HG03064 (cell line): ENCODE results near the gene ZNF256.

Experiments used
- ATAC-seq: cut with Tn5 transposase; IDR thresholded peaks from one replicate; pipeline ENCODE4 v1.9.1; 2021; ENCODE audit warnings: low read depth; ENCODE audit not compliant: unreplicated experiment

Gene ZNF256

DNA sequence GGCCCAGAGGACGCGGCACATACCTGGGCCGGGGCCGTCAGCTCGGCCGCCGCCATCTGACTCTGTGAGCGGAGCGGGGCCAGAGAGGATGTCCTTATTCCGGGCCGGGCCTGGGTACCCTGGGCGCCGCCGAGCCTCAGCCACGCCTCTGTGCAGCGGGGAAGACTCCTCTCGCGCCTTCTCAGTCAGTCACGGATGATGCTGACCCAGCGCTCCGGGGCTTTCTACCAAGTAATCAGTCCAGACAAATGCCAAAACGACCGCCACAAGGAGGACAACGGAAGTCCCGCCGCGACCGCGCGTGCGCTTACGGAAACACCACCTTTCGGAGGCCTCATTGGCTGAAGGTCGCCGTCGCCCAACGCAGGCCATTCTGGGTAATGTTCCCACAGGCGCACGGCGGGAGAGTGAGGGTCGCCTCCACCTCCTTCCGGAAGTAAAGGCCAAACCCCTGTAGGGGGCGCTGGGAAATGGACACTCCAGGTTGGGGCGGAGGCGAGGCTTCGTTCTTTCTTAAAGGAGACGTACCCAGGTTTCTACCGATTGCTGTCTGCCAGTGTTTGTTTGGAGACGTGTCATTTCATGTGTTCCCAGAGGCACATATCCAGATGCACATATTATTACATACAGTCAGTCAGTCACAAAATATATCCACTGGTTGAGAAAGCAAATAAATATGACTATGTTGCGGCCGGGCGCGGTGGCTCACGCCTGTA is at the start of gene ZNF256:
TSS of gene ZNF256 (minus strand) at position 288 of the 716 bp plus-strand sequence. CDS start at position 56, 232 bp downstream.
- no peak for ATAC-seq

DNA sequence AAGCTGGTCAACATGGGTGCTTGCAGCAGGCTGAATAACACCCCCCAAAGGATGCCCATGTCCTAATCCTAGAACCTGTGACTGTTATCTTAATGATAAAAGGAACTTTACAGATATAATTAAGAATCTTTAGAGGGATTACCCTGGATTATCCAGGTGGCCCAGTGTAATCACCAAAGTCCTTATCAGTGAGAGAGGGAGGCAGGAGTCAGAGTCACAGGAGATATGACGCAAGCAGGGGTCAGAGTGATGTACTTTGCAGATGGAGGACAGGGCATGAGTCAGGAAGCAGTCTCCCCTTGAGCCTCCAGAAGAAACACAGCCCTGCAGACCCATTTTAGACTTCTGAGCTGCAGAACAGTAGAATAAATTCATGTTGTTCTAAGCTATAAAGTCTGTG is 45.3 kb upstream of the ZNF256 start:
- ATAC-seq, result no peak

DNA sequence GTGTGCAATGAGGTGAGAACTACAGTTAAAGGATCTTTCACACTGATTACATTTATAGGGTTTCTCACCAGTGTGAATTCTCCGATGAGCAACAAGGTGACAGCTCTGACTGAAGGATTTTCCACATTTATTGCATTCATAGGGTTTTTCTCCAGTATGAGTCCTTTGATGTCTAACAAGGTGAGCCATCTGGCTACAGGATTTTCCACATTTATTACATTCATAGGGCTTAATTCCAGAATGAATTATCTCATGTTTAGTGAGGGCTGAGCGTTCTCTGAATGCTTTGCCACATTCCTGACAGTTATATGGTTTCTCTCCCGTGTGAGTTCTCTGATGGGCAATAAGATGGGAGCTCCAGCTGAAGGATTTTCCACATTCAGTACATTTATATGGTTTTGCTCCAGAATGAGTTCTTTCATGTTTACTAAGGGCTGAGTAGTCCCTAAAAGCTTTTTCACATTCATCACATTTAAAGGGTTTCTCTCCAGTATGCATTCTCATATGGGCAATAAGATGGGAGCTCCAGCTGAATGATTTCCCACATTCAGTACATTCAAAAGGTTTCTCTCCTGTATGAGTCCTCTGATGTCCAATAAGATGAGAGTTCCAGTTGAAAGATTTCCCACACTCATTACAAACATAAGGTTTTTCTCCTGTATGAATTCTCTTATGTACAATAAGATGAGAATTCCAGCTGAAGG is 31.2 kb upstream of the ZNF256 start:
- ATAC-seq, result no peak

DNA sequence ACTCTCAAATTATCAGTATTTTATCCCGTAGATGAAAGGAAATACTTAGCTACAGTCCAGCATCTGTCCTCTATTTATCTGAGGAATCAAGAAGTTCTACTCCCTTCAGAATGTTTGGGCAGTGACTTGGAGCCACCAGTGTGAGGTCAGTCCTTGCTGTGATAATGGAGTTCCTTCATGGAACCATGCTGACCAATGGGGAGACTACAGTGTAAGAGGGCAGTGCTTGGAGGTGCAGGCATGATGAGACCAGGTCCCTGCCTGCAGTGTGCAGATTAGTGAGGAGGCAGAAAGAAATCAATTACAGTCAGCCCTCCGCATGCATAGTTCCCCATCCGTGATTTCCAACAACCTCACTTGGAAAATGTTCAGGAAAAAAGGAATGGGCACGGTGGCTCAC is 26.9 kb upstream of the ZNF256 start, which contains the start of gene C19orf18:
TSS of gene C19orf18 (minus strand) at position 101 of the 400 bp plus-strand sequence. CDS start 102 bp downstream, outside the sequence.
- ATAC-seq, result no peak

DNA sequence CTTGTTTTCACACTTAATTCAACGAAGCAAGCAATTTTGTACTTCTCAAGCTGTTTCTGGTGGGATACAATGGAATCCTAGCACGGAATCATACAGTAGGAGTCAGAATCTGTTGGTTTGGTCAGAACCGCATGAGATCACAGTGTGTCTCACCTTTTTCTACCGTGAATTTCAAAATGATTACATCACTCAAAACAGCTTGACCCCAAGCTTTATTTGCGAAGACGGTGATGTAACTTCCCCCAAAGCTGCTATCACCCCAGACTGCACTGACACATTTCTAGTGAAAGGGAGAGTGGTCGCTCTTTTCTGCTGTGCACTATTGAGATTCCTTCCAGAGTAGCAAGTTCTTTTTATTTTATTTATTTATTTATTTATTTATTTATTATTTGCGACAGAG is 17.3 kb upstream of the ZNF256 start:
- no peak for ATAC-seq

DNA sequence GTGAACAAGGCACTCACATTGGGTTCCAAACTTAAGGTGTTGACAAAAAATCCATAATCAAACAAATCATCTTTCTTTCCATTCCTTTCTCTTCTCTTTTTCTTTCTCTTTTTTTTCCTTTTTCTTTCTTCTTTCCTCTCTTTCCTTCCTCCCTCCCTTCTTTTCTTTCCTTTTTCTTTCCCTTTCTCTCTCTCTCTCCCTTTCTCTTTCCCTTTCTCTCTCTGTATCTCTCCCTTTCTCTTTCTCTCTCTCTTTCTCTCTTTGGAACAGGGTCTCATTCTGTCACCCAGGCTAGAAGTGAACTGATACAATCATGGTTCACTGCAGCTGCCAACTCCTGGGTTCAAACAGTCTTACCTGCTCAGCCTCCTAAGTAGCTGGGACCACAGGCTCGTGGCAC is 14.3 kb upstream of the ZNF256 start:
- no peak for ATAC-seq

DNA sequence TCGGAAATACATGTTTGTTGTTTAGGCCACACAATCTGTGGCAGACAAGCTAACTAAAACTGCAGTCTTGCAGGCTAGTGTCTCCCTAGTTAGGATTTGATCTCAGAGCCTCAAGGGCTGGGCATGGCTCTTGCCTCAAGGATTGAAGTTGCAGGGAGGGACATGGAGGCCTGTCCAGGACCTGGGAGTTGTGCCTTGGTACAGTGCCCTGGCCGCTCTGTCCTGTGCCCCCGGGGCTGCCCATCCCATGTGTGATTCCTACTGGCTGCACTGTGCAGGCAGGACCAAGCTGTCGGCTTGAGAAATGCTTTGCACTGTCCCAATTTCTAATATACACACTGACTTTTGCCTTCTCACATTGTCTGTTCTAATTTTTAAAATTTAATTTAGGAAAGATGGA is 7.5 kb upstream of the ZNF256 start:
- no peak for ATAC-seq

DNA sequence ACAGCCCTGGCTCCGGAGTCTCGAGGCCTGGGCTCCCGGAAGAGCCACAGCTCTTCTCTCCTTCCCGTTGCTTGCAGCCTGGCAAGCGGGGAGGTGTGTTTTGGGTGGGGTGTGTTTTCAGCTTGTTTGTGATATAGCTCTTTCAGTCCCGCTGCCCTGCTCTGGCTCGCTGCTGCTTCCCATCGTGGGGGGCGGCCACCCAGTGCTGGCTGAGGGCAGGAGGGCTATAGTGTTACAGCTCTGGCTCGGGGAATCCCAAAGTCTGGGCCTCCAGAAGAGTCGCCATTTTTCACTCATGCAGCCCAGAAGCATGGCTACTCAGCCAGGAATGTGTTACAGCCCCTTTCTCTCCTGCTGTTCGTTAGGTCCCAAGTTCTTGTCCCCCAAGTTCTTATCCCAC is 2.2 kb upstream of the ZNF256 start:
- no peak for ATAC-seq

DNA sequence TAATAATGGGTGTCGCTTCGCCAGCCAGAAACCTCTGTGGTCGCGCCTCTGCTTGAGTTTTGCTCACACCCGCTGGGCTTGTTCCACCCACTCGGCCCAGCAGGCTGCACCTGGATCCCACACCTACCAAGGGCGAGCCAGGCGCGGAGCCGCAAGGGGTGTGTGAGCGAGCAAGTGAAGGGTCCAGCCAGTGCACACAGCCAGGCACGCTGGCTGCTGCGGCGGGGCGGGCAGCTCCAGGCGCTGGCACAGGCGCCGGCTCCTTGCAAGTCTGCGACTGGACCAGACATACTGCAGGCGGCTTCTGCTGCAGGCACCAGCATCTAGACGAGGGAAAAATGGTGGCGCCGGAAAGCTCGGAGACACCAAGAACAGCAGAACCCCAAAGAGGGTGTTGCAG is 1.8 kb upstream of the ZNF256 start:
- ATAC-seq, result no peak

DNA sequence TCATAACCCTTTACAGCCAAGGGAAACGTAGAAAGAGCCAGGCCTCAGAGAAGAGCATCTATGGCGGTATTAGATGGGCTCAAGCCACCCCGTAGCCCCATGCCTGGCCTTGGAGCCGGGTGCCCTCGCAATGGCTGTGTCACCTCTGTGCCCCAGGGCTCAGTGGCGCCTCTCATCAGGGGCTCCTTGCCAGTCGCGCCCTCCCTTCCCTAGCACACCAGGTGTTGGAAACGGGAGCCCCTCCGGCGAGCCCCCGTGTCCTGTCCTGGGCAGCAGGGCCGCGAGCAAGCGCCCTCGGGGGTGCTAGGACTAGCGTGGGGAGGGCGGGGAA is 453 bp downstream of the ZNF256 start:
- no peak for ATAC-seq

DNA sequence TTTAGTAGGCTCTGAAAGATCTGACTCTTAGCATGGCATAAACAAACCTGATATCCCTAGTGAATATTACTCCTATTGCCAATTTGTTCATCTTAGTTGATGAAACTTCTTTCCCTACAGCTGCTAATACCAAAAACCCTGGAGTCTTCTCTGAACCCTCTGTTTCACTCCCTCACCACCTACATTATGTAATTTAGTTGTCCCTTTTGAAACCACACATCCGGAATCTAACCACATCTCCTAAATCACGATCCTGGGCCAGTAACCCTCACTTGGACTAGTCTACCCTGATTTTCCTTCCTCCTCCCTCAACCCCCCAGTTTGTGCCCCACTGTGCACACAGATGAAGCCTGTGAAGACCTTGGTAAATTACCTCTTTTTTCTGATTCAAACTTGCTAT is 1.2 kb downstream of the ZNF256 start:
- ATAC-seq, result no peak

DNA sequence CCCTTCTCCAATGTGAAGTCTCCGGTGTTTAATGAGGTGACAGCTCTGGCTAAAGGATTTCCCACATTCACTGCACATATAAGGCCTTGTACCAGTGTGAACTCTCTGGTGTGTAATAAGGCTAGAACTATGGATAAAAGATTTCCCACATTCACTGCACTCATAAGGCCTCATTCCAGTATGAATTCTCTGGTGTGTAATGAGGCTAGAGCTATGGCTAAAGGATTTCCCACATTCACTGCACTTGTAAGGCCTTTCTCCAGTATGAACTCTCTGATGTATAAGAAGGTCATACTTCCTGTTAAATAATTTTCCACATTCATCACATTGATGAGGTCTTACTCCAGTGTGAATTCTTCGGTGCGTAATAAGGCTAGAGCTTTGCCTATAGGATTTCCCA is 5.9 kb downstream of the ZNF256 start:
- ATAC-seq, result no peak

DNA sequence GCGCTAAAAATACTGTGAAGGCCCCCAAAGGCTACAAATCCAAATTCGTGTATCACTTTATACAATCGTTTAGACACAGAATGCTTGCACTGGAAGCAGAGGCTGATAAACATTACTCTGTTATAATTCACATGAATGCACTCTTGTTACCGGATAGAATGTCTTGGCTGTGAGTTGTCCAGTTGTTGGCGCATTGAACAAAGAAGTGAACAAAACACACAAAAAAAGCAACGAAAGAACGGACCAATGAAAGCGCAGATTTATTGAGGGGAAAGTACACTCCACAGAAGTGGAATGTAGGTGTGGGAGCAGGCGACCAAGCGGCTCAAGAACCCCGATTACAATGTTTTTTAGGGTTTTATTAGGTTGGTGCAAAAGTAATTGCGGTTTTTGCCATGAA is 11.8 kb downstream of the ZNF256 start:
- ATAC-seq, result no peak

DNA sequence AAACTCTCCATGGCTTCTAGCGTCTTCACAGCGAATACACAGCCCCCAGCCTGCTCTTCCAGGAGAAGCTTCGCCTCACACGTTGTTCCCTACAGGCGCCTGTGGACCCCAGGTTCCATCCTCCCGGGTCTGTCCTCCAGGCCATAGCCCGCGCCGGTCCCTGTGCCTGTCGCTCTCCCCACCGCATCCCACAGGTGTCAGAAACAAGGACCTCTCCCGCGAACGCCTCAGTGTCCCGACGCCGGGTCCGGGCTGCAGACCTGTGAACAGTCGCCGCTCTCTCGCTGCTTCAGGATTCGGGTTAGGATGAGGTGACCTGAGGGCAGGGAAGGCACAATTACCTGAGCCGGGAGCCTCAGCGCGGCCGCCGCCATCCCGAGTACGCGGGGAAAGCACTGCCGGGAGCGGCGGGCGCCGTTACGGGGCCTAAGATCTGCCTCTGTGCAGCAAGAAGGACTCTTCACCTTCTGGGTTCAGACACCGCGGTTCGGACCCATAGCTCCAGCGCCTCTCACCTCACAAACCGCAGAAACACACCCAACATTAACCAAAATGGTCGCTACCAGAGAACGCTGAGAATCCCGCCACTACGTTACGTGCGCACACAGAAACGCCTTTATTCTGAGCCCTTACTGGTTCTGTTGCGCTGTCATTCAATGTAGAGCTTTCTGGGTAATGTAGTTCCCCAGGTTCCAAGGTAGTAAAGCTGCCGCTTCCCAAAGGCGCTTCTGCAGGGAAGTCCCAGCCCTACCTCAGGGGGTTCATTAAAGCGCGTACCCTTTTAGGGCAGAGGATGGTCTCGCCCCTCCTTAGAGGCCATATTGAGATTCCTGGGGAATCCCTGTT is 12.5 kb downstream of the ZNF256 start, which contains the start of gene ZNF418:
TSS of gene ZNF418 (minus strand) at position 583 of the 846 bp plus-strand sequence. CDS start 1,580 bp downstream, outside the sequence.
- peak; percentile 79 for ATAC-seq

DNA sequence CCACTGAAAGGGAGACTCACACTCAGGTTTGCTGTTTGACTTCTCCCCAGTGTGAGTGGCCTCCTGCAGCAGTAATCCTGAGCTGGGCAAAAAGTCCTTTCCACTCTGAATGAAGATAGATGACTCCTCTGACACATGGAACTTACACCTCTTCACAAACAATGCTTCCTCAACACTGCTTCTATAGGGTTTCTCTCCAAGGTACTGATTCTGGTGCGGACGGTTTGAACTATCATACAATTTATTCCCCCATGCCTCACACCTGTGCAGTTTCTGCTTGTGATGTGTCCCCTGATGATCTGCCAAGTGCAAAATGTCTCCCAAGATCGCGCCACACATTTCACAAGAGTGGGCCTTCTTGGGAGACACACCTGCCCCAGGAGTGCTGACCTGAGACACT is 19.9 kb downstream of the ZNF256 start:
- no peak for ATAC-seq

DNA sequence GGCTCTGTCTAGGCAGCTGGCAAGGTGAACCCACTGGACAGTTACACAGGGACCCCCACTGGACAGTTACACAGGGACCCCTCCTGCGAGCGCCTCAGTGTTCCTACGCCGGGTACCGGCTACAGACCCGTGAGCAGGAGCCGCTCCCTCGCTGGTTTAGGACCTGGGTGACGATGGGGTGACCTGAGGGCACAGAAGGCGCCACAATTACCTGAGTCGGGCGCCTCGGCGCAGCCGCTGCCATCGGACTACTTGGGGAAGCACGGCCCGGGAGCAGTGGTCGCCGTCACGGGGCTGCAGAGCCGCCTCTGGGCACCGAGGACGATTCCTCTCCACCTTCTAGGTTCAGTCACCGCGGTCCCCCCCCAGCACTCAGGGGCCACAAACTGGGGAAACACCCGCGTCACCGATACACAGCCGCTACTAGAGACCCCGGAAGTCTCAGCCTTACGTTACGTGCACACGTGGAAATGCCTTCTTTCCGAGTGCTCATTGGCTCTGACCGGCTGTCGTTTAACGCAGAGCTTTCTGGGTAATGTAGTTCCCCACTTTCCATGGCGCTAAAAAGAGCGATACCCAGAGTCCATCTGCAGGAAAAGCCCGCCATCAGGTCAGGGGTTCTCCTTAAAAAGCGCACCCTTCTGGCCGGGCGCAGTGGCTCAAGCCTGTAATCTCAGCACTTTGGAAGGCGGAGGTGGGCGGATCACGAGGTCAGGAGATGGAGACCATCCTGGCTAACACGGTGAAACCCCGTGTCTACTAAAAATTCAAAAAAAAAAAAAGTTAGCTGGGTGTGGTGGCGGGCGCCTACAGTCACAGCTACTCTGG is 31.1 kb downstream of the ZNF256 start, which contains the start of gene ZNF417:
TSS of gene ZNF417 (minus strand) at position 425 of the 828 bp plus-strand sequence. CDS start at position 244, 181 bp downstream.
- ATAC-seq, result peak; percentile 95

DNA sequence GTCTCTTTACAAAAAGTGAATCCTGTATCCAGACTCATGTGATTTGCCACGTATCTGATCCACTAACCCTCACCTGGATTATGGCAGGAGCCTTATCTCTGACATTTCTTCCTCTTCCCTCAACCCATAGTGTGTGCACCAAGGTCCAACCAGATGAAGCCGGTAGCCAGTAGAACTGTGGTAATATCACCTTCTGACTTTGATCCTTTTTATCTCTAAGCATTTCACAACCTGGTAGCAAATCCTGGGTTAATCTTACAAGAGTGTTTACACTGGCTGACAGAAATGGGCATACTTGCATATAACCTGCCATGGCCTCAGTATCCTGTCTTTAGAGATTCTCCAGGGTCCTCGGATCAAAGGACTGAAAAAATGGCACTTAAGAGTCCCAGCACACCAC is 33.0 kb downstream of the ZNF256 start:
- no peak for ATAC-seq

DNA sequence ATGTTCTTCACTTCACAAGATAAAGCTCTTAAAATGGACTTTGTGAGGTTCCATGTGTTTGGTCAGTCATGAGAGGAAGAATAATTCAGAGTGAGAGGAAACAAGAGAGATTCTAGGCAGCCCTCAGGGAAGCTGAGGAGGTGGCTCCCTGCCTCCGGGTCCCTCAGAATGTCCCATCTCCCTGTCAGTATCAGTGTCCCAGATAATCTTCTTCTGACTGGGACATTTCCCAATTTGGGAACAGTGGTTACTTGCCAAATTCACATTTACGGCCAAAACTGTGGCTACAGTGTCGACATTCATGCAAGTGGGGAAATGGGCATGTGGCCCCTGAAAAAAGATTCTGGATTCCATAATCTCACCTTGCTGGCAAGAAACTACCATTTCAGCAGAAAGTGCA is 40.1 kb downstream of the ZNF256 start:
- no peak for ATAC-seq

DNA sequence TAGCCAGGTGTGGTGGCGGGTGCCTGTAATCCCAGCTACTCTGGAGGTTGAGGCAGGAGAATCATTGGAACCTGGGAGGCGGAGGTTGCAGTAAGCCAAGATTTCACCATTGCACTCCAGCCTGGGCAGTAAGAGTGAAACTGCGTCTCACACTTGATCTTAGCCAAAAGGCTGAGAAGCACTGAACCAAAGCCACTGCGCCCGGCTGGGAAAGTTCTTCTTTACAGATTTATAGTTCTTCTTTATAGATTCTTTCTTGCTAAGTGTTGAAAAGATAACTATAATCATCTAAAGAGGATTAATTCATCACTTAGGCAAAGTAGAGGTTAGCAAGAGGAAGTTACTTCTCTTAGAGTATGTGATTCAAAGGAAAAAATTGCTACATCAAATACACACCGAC is 42.2 kb downstream of the ZNF256 start:
- no peak for ATAC-seq

DNA sequence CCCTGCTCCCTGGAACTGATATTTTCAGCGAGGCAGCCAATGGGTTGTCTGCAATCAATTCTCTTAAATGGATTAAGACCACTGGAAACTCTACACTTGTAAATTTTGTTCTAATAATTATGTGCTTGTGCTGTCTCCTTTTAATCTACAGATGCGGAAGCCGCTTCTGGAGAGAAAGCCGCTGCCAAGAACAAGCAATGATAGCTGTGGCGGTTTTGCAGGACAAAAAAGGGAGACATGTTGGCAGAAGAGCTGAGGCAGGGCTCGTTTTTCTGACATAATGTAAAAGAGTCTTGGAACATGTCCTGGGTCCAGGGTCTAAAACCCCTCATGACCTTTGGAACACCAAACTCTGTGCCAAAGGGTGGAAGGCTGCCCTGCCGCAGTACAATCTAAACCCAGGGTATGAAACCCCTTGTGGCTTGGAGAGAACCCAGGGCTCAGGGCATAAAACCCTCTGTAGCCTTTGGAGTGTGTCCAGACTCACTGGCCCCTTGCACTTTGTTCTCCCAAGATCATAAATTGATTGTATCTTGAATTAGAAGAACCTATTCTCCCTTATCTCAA is 43.8 kb downstream of the ZNF256 start:
- ATAC-seq, result no peak
